ENCODE measurements around the gene SIRPB2.

DNA sequence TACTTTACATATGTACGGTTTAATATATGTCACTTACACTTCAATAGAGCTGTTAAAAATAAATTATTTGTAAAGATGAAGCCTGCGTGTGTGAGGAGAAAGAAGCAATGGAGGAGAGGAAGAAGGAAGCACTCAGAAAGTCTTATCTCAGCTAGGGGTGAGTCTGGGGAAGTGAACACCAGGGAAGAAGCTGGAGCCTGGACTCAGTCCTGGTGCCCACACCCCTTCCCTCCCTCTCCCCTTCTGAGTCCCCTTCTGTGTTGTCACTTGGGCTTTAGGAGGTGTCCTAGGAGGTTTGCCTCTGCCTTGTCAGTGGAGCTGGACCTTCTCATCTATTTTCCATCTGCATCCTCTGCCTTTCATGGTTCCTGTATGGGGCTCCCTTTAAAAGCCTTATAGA lies 1.9 kb downstream of the SIRPB2 start:
- TF ChIP-seq, protein P1, sequence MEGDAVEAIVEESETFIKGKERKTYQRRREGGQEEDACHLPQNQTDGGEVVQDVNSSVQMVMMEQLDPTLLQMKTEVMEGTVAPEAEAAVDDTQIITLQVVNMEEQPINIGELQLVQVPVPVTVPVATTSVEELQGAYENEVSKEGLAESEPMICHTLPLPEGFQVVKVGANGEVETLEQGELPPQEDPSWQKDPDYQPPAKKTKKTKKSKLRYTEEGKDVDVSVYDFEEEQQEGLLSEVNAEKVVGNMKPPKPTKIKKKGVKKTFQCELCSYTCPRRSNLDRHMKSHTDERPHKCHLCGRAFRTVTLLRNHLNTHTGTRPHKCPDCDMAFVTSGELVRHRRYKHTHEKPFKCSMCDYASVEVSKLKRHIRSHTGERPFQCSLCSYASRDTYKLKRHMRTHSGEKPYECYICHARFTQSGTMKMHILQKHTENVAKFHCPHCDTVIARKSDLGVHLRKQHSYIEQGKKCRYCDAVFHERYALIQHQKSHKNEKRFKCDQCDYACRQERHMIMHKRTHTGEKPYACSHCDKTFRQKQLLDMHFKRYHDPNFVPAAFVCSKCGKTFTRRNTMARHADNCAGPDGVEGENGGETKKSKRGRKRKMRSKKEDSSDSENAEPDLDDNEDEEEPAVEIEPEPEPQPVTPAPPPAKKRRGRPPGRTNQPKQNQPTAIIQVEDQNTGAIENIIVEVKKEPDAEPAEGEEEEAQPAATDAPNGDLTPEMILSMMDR (IDR thresholded peaks at IDR 0.05 in 4 of 5, conservative IDR thresholded peaks at IDR 0.05 in 1 of 5): no peak
- no peak for TF ChIP-seq POLR2A (IDR thresholded peaks at IDR 0.05)
